ENCODE data around the gene PPM1F.

The PPM1F gene

DNA sequence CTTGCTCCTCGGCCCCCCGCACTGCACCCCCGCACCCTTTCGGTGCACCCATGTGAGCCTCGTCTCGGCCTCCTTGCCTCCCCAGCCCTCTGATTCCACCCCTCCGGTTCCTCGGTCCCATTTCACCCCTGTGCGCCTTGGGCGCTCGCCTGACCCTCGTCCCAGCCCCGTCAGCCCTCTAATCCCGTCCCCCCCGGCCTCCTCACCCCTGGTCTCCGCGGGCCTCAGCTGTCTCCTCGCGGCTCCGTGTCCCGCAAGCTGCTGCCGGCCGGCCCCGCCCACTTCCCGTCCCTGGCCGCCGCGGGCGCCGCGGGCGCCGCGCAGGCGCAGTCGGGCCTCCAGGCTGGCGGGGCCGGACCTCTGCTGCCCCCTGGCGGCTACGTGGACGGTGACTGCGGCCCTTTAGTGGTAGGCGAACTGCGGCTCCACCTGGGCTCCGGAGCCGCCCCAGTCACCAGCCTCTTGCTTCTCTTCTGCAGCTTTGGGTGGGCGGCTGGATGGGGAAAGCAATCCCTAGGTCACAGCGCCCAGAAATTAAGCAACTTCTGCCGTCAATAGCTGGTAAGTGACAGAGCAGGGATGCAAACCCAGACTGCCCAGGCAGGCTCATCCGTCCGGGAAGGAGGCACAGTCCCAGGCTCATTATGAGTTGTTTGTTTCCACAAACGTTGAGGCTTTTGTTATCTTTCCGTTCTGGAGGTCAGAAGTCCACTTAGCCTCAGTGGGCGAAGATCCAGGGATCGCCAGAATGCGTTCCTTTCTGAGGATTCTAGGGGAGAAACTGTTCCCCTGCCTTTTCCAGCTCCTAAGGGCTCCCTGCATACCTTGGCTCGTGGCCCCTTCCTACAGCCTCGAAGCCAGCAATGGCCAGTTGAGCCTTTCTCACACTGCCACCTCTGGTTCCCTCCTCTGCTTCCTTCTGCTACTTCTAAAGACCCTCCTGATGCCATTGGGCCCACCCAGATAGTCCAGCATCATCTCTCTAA is at the start of gene PPM1F:
Gene PPM1F (minus strand): TSS at position 263 of the 986 bp plus-strand sequence. CDS start 6,800 bp downstream, outside the sequence.
- DNase-seq (ENCODE audit: low spot score): peak; percentile 89

- DNase-seq (ENCODE audit: low spot score): no peak
Measured at GRCh38 chr22:22001664-22002525, 49.2 kb upstream of the PPM1F start.

DNA sequence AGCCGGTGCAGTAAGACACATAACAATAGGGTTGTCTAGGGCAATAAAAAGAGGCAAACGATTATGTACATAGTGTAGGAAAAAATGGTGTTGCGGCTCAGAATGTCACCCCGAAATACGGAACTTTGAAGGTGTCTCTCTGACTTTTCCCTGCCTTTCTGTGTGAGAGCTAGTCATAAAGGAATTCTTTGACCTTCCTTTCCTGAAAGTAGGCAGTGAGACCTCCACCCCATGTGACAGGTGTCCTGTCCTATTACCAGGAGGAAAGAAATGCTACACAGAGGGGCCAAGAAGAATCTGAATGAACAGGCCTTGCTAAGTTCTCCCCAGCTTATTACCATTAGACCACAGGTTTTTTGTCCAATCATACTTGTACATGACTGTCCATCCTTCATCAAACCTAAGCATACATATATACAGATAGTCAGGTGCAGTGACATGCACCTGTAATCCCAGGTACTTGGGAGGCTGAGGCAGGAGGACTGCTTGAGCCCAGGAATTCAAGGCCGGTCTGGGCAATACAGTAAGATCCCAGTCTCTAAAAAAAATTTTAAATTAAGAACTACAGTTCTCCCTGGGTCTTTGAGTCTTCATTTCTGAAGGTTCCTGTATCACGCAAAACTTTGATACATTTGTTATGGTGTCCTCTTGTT is 46.1 kb upstream of the PPM1F start:
- no peak for DNase-seq (ENCODE audit: low spot score)

- DNase-seq (ENCODE audit: low spot score): no peak
Measured at GRCh38 chr22:21996175-21996720, 43.6 kb upstream of the PPM1F start.

GRCh38 chr22:21995660-21996059 is 43.0 kb upstream of the PPM1F start:
- DNase-seq (ENCODE audit: low spot score): no peak

GRCh38 chr22:21994881-21995444 is 42.3 kb upstream of the PPM1F start:
- no peak for DNase-seq (ENCODE audit: low spot score)

DNA sequence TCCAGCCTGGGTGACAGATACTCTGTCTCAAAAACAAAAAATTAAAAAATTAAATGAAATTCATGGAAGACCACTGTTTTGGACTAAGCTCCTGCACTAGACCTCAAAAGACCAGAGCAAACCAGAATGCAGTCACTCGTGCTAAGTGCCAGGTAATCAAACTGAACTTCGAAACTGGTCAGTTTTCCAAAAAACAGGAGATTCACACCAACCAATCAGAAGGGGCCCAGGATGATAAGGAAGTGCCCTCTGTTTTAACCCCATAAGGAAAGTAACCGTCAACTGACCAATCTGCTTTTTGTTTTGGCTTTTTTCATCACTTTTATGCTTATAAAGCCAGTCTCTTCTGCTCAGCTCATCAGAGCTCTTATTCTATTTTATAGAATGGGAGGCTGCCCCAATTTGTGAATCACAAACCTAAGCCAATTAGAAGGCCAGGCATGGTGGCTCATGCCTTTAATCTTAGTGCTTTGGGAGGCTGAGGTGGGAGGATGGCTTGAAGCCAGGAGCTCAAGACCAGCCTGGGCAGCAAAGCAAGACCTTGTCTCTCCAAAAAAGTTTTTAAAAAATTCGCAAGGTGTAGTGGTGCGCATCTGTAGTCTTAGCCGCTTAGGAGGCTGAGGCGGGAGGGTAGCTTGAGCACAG is 40.1 kb upstream of the PPM1F start:
- DNase-seq (ENCODE audit: low spot score): no peak

DNA sequence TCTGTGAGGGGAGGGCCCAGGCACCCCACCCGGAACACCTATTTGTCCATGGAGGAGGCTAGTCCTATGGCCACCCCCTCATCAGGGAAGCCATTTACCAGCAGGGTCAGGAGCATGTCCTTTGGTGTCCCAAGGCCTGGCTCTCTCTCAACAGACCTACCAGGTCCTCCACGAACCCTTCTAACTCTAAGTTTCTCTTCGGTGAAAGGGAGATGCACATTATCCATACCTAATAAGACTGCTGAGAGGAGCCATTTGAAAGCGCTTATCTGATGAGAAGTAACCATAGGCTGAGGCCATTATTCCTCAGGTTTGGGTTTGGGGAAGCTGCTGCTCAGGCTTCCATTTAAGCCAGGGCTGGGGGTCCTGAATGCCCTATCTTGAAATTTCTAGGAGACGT is 39.1 kb upstream of the PPM1F start:
- DNase-seq (ENCODE audit: low spot score): no peak

GRCh38 chr22:21991304-21991596 is 38.6 kb upstream of the PPM1F start:
- no peak for DNase-seq (ENCODE audit: low spot score)

- no peak for DNase-seq (ENCODE audit: low spot score)
Measured at GRCh38 chr22:21990445-21991303, 38.0 kb upstream of the PPM1F start.

GRCh38 chr22:21989049-21989448 is 36.4 kb upstream of the PPM1F start:
- DNase-seq (ENCODE audit: low spot score): no peak

GRCh38 chr22:21985214-21985613 is 32.6 kb upstream of the PPM1F start:
- no peak for DNase-seq (ENCODE audit: low spot score)

DNA sequence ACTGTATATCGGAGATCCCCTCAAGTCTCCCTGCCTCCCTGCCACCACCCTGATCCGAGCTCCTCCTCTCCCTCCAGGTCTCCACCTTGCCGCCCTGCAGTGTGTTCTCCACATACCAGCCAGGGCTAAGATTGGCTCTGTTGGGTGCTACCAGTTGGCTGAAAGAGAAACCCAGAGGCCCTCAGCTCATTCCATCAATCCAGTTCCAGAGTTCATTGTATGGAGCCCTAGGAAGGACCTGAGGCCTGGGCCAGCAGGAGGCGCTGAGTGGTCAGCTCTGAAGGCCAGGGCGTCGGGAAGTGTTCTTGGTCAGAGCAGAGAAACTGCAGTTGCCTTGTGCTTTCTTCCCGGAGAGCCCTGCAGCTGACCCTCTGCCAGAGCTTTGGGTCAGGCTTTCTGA is 32.1 kb upstream of the PPM1F start:
- peak; percentile 25 for DNase-seq (ENCODE audit: low spot score)

GRCh38 chr22:21982338-21982965 is 29.8 kb upstream of the PPM1F start, which contains the start of gene TOP3B:
Gene TOP3B, minus strand, starts transcription at chr22:21982787. Its CDS starts 7,078 bp downstream, at chr22:21975709.
- DNase-seq (ENCODE audit: low spot score): peak; percentile 68

DNA sequence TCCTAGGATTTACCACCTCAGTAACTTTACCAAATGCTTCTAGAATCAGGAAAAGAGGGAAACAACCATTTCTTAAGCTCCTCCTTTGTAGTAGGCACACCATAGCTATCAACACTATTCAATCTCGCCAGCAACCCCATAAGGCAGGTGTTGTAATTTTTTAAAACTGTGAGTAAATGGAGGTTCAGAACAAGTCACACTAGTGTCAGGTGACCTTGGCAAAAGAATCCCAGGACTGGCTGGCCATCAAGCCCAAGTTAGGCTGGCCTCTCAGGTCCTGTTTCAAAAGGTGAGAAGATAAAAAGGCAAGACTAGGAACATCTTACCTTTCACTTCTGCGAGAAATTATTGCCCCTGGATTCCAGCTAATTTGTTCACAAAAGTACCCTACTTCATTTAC is 29.2 kb upstream of the PPM1F start:
- DNase-seq (ENCODE audit: low spot score): no peak

DNA sequence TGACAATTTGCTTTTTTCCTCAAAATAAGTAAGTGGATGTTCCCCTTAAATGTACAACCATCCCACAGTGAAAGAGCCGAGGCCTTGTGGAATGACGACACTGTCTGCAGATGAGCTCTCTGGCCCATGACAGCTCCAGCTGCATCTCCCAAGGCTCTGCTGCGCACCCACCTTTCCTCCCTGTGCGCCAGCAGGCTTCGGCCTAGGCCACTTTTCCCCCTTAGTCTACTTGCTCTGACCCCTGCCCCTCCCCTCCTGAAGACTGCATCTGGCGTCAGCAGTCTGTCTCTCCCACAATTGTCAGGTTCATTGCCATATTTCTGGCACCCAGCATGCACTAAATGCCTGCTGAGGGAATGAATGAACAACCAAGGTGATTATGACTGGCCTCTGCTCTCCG is 27.9 kb upstream of the PPM1F start:
- DNase-seq (ENCODE audit: low spot score): no peak

DNA sequence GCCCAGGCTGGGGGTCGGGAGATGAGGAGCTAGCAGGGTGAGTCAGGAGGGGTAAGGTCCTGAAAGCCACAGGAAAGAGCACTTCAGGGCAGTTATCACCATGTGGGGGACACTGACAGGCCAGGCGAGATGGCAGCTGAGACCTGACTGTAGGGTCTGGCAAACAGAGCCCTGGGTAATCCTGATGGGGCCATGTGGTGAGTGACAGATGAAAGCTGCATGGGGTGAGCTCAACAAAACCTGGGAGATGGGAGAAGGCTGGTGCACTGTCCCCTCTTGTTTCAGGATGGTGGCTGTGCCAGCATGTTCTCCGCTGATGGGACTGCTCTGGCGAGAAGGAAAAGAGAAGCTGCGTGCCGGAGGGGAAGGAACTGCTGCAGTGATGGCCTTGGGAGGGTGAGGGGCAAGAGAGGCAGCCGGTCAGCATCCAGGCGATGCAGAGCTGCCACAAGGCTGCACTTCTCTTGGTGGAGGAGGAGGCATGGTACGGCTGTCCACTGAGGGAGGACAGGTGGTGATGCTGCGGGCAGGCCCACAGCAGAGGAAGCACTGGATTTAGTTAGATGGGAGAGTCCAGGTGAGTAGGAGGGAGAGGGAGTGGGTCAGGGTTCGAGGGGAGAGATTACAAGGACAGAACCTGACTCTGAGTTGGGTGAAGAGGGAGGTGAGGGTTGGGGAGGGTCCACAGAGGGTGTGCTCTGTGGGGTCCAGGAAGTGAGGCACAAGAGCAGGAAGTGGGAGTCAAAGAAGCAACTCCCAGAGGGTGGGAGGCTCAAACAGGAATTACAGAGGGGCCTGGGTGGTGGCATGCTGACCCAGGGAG is 26.1 kb upstream of the PPM1F start:
- no peak for DNase-seq (ENCODE audit: low spot score)

GRCh38 chr22:21977814-21978213 is 25.2 kb upstream of the PPM1F start:
- DNase-seq (ENCODE audit: low spot score): no peak

DNA sequence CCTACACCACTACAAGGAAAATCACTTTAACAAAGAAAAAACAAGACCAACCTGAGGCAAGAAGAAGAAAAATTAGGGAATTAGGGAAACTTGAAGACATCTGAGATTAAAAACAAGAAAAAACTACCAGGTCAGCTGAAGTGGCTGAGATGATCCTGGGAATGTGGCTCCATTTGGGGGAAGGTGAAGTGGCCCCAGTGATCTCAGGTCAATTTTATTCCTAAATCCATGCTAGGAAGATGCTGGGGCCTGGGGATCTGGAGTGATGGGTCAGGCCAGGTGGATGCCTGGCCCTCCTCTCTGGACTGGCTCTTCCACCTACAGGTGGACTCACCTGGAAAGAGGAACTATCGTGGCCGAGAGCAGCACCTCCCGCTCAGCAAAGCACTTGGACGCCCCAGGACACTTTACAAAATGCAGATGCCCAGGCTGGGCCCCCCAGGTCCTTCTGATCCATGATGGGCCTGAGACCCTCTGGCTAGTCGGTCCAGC is 23.3 kb upstream of the PPM1F start:
- DNase-seq (ENCODE audit: low spot score): no peak
